ENCODE results near the gene UBE2J2. TPM values are rescaled to one million over a fixed set of nuclear protein-coding genes. Genes with fewer than 3 reads are reported as not detected.

Gene UBE2J2
- total and polyA plus RNA-seq, 3 donors from 2014 or later, result 133 to 203 (median 139) TPM

- Histone ChIP-seq H3K4me1 (no peaks in the 10 kb centered on the region), H3K36me3 (ENCODE audit: low read depth, missing control alignments) (no peaks in the 10 kb centered on the region), H3K4me3 (no peak overlapping the region), H3K9me3 (no peaks in the 10 kb centered on the region), H3K27ac (no peak overlapping the region), H3K27me3 (no peaks in the 10 kb centered on the region)
- no peak for DNase-seq
- WGBS, 2 donors, result 92 to 97% methylated on average over 22 to 26 of the region's 30 CpGs
- intact Hi-C loops (cut with DNase I; ENCODE audit: low total_unique reads), result no loop called here
- no peak for TF ChIP-seq POLR2A (IDR thresholded peaks at IDR 0.05)
- no peak for TF ChIP-seq CTCF (IDR thresholded peaks at IDR 0.05)
Observed at GRCh38 chr1:1221887-1222574, 51.6 kb downstream of the UBE2J2 start.

GRCh38 chr1:1220197-1220596, 53.5 kb downstream of the UBE2J2 start:
- no peaks in the 10 kb centered on the region for H3K36me3 ChIP-seq (ENCODE audit: low read depth, missing control alignments)
- 89 to 93% methylated on average over 10 to 24 of the region's 24 CpGs for WGBS, 2 donors
- H3K27ac ChIP-seq, result no peak overlapping the region
- no peak for DNase-seq
- no peaks in the 10 kb centered on the region for H3K27me3 ChIP-seq
- intact Hi-C loops (cut with DNase I; ENCODE audit: low total_unique reads), result no loop called here
- no peaks in the 10 kb centered on the region for H3K9me3 ChIP-seq
- no peaks in the 10 kb centered on the region for H3K4me1 ChIP-seq
- TF ChIP-seq CTCF (IDR thresholded peaks at IDR 0.05) (no peak), POLR2A (IDR thresholded peaks at IDR 0.05) (no peak)
- no peak overlapping the region for H3K4me3 ChIP-seq

GRCh38 chr1:1219341-1219740, 54.3 kb downstream of the UBE2J2 start:
- no peaks in the 10 kb centered on the region for H3K9me3 ChIP-seq
- no peak overlapping the region for H3K4me3 ChIP-seq
- H3K36me3 ChIP-seq (ENCODE audit: low read depth, missing control alignments), result no peaks in the 10 kb centered on the region
- intact Hi-C loops (cut with DNase I; ENCODE audit: low total_unique reads), result no loop called here
- no peak for TF ChIP-seq CTCF (IDR thresholded peaks at IDR 0.05)
- TF ChIP-seq POLR2A (IDR thresholded peaks at IDR 0.05), result no peak
- no peaks in the 10 kb centered on the region for H3K27me3 ChIP-seq
- WGBS, 2 donors, result 95 to 96% methylated on average over 14 to 20 of the region's 20 CpGs
- H3K4me1 ChIP-seq, result peaks cover 3% of the 10 kb centered on the region
- no peak overlapping the region for H3K27ac ChIP-seq
- no peak for DNase-seq

GRCh38 chr1:1218524-1219200, 55.0 kb downstream of the UBE2J2 start:
- no peaks in the 10 kb centered on the region for H3K36me3 ChIP-seq (ENCODE audit: low read depth, missing control alignments)
- 94 to 100% methylated on average over 4 to 36 of the region's 36 CpGs for WGBS, 2 donors
- no peak for DNase-seq
- H3K4me1 ChIP-seq, result peaks cover 3% of the 10 kb centered on the region
- H3K27ac ChIP-seq, result no peak overlapping the region
- no peak overlapping the region for H3K4me3 ChIP-seq
- intact Hi-C loops (cut with DNase I; ENCODE audit: low total_unique reads), result no loop called here
- no peak for TF ChIP-seq CTCF (IDR thresholded peaks at IDR 0.05)
- no peak for TF ChIP-seq POLR2A (IDR thresholded peaks at IDR 0.05)
- H3K9me3 ChIP-seq, result no peaks in the 10 kb centered on the region
- H3K27me3 ChIP-seq, result no peaks in the 10 kb centered on the region

Measured in testis (tissue), 3 donors.